ENCODE data around the gene CTF1. TPM values are rescaled to one million over a fixed set of nuclear protein-coding genes. Genes with fewer than 3 reads are reported as not detected.

Gene CTF1
- total and polyA plus RNA-seq, 4 donors, result 3.3 to 9.8 (median 5.2) TPM

DNA sequence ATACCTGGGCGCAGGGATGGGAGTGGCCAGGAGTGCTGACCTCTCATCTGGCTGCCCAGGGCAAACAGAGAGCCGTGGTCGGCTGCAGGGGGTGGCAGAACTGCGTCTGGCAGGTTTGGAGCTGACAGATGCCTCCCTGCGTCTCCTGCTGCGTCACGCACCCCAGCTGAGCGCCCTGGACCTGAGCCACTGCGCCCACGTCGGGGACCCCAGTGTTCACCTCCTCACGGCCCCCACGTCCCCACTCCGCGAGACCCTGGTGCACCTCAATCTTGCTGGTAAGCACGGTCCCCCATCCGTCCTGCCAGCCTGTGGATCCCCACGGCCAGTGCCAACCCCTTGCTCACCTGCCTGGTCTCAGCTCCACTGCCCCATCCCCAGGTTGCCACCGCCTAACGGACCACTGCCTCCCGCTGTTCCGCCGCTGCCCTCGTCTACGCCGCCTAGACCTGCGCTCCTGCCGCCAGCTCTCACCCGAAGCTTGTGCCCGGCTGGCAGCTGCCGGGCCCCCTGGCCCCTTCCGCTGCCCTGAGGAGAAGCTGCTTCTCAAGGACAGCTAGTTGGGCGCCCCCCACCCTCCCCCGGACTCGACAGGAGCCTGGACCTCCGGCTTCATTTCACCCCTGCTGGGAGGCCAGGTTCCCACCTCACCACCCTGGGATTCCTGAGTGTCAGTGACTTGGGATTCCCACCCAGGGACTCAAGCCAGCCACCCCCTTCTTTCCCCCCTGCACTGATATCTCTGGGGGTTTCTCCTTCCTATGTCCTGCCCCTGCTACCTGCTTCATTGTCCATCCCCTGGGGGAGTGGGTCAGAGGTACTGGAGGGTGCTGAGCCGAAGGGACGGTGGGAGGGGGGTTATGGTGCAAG is 50.5 kb downstream of the CTF1 start:
- no peak for TF ChIP-seq CTCF (IDR thresholded peaks at IDR 0.05; ENCODE audit: control extremely low read depth, extremely low read depth)
- peaks cover 0 to 27% (median 15%) of the 10 kb centered on the region in 5 donors for H3K4me1 ChIP-seq (ENCODE audit: control insufficient read depth in 5 of 5, insufficient read depth in 5 of 5, low read length in 5 of 5)
- no peak overlapping the region for H3K9ac ChIP-seq (ENCODE audit: insufficient read depth in 1 of 2, low read length in 2 of 2)
- peak overlapping the region in 1 of 2 donors; percentile 46 for H3K27ac ChIP-seq (ENCODE audit: low read depth in 1 of 2, low read length in 1 of 2)
- no peaks in the 10 kb centered on the region for H3K9me3 ChIP-seq (ENCODE audit: control insufficient read depth in 4 of 4, insufficient read depth in 3 of 4, low read length in 3 of 4)
- H3K4me3 ChIP-seq, result no peak overlapping the region
- no peaks in the 10 kb centered on the region for H3K27me3 ChIP-seq (ENCODE audit: control insufficient read depth in 3 of 3, insufficient read depth in 3 of 3, low read length in 2 of 3)
- H3K36me3 ChIP-seq (ENCODE audit: control insufficient read depth in 4 of 4, insufficient read depth in 4 of 4, low read length in 4 of 4), result peaks cover 0 to 22% (median 11%) of the 10 kb centered on the region in 4 donors
- WGBS, 2 donors, result 93 to 95% methylated on average over 38 of the region's 38 CpGs
- ATAC-seq (ENCODE audit: insufficient read depth, low FRiP score) (no peak), DNase-seq (no peak)

- Histone ChIP-seq H3K4me3 (no peak overlapping the region), H3K9me3 (ENCODE audit: control insufficient read depth in 4 of 4, insufficient read depth in 3 of 4, low read length in 3 of 4) (no peaks in the 10 kb centered on the region), H3K27me3 (ENCODE audit: control insufficient read depth in 3 of 3, insufficient read depth in 3 of 3, low read length in 2 of 3) (no peaks in the 10 kb centered on the region), H3K4me1 (ENCODE audit: control insufficient read depth in 5 of 5, insufficient read depth in 5 of 5, low read length in 5 of 5) (peaks cover 0 to 27% (median 13%) of the 10 kb centered on the region in 5 donors), H3K9ac (ENCODE audit: insufficient read depth in 1 of 2, low read length in 2 of 2) (peak overlapping the region; percentile 61 to 67), H3K36me3 (ENCODE audit: control insufficient read depth in 4 of 4, insufficient read depth in 4 of 4, low read length in 4 of 4) (peaks cover 0 to 21% (median 8%) of the 10 kb centered on the region in 4 donors), H3K27ac (ENCODE audit: low read depth in 1 of 2, low read length in 1 of 2) (peak overlapping the region in 1 of 2 donors; percentile 77)
- DNase-seq (no peak), ATAC-seq (ENCODE audit: insufficient read depth, low FRiP score) (no peak)
- TF ChIP-seq CTCF (IDR thresholded peaks at IDR 0.05; ENCODE audit: control extremely low read depth, extremely low read depth), result no peak
- WGBS, 2 donors, result 84 to 86% methylated on average over 3 of the region's 3 CpGs
Observed at GRCh38 chr16:30947541-30947858, 51.1 kb downstream of the CTF1 start.

DNA sequence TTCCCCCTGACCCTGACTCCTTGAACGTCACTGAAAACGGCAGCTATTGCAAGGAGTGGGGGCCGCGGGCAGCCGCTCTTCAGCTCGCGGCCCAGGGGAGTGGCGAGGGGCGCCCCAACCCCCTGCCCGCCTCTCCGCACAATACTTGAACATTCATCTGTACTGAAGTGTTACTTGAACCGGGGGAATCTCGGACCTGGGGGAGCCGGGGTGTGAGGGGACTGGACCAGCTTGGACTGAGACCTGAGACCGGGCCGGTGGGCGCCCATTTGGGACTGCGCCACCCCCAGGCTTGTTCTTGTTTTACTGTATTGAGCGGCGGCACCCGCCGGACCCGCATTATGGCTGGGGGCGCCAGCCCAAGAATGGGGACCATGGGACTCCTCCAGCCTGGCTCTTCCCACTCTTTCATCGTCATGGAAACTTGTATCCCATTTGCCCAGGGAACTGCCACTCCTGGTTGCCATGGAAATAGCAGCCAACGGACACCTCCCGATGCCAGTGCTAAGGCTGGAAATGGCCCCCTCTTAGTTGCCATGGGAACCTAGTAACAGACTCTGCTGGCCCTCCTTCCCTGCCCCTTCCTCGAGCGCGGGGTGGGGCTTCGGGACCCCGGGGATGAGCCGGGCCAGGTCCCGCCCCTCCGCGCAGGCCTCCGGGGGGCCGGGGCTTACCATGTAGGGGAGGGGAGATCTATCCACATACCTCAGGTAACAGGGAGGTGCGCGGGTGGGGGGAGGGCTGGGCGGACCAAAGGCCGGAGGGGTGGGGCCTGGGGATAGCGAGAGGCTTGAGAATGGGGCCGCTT is 51.6 kb downstream of the CTF1 start:
- peak overlapping the region; percentile 61 to 67 for H3K9ac ChIP-seq (ENCODE audit: insufficient read depth in 1 of 2, low read length in 2 of 2)

More for the DNA sequence above, 51.6 kb downstream of the CTF1 start:
- H3K27ac ChIP-seq (ENCODE audit: low read depth in 1 of 2, low read length in 1 of 2), result peak overlapping the region; percentile 79 to 95
- TF ChIP-seq CTCF (IDR thresholded peaks at IDR 0.05; ENCODE audit: control extremely low read depth, extremely low read depth), result no peak
- H3K4me1 ChIP-seq (ENCODE audit: control insufficient read depth in 5 of 5, insufficient read depth in 5 of 5, low read length in 5 of 5), result peaks cover 0 to 27% (median 13%) of the 10 kb centered on the region in 5 donors
- no peaks in the 10 kb centered on the region for H3K27me3 ChIP-seq (ENCODE audit: control insufficient read depth in 3 of 3, insufficient read depth in 3 of 3, low read length in 2 of 3)
- ATAC-seq (ENCODE audit: insufficient read depth, low FRiP score), result peak; percentile 39
- no peaks in the 10 kb centered on the region for H3K9me3 ChIP-seq (ENCODE audit: control insufficient read depth in 4 of 4, insufficient read depth in 3 of 4, low read length in 3 of 4)
- peak; percentile 99 to 100 (median 99) for DNase-seq
- peak overlapping the region; percentile 81 for H3K4me3 ChIP-seq
- WGBS, 2 donors, result 39 to 47% methylated on average over 43 to 44 of the region's 44 CpGs
- peaks cover 0 to 18% (median 6%) of the 10 kb centered on the region in 4 donors for H3K36me3 ChIP-seq (ENCODE audit: control insufficient read depth in 4 of 4, insufficient read depth in 4 of 4, low read length in 4 of 4)

Data from lung (tissue), 12 donors.